MM.1S (cell line): ENCODE measurements around the gene FAM110A.

Experiments used
- CTCF ChIP-seq: fragments of 300-600 bp; sonication (generic); IDR thresholded peaks from 2 replicates; pipeline ENCODE4 v1.5.1; 2016; ENCODE audit warnings: antibody characterized with exemption, low read length, mixed read lengths
- EZH2 ChIP-seq: fragments of 300-600 bp; sonication (generic); optimal IDR thresholded peaks from 2 replicates; pipeline ENCODE3; 2017; ENCODE audit warnings: low read depth, mild to moderate bottlenecking, antibody characterized with exemption, low read length, mixed read lengths
- EZH2phosphoT487 ChIP-seq: fragments of 300-600 bp; sonication (generic); IDR thresholded peaks from 2 replicates; pipeline ENCODE4 v1.6.1; 2018; ENCODE audit warnings: antibody characterized with exemption, low read length

DNA sequence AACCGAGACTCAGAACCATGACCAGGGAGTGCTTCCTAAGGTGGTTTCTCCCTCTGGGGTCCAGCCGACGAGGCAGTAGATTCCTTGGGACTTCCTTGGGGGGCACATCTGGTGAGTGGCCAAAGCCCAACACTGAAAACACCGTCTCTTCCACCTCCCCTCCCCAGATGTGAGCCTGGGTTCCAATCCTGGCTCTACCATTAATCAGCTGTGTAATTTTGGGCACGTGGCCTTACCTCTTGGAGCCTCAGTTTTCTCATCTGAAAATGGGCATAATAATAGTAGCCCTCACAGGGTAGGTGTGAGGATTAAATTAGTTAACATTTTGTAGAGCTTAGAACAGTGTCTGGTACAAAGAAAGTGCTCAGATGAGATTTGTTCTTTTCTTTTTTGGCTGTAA is 5.5 kb downstream of the FAM110A start:
- no peak for TF ChIP-seq EZH2phosphoT487
- TF ChIP-seq CTCF, result no peak
- TF ChIP-seq EZH2, result no peak
